GM18499 (cell line): ENCODE data around the gene BRI3BP.

Source experiments
- ATAC-seq: cut with Tn5 transposase; IDR thresholded peaks from one replicate; pipeline ENCODE4 v1.9.1; 2021; ENCODE audit warnings: moderate number of reproducible peaks; ENCODE audit not compliant: insufficient read depth, unreplicated experiment

BRI3BP gene, protein sequence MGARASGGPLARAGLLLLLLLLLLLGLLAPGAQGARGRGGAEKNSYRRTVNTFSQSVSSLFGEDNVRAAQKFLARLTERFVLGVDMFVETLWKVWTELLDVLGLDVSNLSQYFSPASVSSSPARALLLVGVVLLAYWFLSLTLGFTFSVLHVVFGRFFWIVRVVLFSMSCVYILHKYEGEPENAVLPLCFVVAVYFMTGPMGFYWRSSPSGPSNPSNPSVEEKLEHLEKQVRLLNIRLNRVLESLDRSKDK

DNA sequence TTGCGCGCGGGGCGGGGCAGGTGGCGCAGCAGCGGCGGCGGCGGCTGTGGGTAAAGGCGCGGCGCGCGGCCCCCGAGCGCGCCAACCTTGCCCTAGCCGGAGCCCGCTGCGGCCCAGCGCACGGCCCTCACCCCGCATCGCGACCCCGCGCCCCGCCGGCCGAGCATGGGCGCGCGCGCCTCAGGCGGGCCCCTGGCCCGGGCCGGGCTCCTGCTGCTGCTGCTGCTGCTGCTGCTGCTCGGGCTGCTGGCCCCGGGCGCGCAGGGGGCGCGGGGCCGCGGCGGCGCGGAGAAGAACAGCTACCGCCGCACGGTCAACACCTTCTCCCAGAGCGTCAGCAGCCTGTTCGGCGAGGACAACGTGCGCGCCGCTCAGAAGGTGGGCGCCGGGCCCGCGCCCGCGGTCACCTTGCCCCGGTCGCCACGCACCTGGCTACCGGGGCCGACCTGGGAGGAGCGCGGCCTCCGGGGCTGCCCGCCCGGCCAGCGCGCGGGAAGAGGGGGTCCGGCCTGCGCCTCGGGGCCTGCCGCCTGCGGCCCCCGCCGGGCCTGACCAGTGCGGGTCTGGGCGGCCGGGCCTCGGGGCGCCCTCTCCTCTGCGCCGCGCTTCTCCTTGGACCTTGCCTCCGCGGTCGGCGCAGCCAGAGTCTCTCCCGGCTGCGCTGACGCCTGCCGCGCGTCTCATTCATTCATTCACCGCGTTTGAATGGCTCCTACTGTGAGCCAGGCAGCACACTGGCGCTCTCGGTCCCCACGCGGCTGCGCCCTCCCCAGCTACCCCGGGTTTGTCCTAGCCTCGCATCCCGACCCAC is at the start of gene BRI3BP:
Gene BRI3BP, plus strand, starts transcription at position 20 of the 811 bp plus-strand sequence. Its CDS starts 146 bp downstream, at position 166.
- no peak for ATAC-seq

DNA sequence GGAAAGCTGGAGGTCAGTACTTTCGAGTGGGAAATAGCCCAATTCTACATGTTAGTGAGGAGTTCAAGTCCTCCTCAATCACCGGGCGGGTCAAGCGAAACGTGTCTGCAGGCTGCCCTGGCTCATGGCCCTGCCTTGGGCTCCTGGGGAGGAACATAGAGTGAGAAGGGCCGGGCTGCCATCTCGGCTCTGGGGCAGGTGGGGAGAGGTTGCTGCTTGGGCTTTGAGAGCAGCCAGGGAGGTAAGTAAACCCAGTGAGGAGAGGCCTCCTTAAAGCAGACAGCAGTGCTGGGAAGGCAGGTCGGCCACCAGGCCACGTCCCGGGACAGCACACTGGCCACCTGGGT is 47.0 kb upstream of the BRI3BP start:
- no peak for ATAC-seq

DNA sequence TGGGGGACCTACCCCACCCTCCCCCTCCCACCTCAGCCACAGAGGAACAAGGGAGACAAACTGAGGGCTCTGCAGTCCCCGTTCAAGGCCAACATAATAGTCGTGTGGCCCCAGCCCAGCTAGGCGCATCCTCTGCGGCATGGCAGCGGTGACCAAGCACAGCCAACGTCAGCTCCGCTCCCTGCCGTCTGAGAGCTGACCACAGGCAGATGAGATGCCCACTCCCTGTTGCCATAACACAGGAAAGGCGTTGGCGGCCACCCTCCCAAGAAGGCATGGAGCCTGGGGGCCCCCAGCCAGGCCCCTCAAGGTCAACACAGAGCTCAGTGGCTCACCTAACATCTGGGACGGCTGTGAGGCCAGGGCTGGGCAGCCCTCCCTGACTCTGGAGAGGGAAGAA is 46.4 kb upstream of the BRI3BP start:
- ATAC-seq: no peak

DNA sequence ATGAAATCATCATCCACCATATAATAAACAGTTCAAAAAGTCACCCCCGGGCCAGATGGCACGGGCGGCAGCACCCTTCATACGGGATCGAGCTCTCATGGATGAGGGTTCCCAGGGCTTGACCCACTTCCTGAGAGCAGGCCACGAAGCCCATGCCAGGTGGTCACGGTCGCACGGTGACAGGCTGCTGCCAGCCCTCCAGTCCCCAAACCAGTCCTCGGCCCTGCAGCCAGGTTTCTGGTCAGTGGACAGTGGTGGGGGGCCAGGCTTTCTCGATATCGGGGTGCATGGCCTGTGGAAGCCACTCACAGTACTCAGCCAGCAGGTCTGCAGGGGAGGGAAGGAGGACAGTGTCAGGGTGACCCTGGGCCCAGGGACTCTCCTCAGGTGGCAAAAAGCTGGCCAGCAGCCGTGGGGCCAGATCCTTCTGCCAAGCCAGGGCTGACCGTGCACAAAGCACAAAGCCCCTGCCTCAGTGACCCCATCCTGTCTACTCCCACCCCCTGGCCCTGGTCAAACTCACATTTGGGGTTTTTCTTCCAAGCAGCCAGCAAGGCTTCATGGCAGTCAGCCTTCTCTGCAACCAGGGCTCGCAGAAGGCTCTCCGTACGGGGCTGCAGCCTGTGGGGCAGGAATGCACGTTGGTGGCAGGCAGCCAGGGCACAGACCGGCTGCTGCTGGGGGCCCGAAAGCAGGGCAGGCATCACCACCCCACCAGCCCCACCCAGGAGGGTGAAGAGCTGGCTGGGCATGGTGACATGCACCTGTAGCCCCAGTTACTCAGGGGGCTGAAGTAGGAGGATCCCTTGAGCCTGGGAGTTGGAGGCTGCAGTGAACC is 45.7 kb upstream of the BRI3BP start:
- no peak for ATAC-seq

DNA sequence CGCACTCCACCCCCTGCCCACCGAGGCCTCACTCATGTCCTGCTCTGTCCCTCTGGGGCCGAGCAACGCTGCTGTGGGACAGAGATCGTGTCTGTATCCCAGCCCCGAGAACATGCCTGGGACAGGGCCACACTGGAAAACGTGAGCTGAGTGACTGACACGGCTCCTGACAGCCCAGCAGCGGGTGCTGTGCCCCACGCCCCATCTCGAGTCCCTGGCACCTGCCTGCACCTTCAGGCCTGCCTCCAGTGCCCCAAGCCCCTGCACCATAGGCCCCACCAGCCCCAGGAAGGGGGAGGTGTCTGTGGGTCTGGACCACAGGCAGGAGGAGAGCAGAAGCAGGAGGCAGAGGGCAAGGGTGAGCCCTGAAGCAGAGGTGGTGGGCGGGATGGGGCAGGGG is 44.4 kb upstream of the BRI3BP start:
- no peak for ATAC-seq

DNA sequence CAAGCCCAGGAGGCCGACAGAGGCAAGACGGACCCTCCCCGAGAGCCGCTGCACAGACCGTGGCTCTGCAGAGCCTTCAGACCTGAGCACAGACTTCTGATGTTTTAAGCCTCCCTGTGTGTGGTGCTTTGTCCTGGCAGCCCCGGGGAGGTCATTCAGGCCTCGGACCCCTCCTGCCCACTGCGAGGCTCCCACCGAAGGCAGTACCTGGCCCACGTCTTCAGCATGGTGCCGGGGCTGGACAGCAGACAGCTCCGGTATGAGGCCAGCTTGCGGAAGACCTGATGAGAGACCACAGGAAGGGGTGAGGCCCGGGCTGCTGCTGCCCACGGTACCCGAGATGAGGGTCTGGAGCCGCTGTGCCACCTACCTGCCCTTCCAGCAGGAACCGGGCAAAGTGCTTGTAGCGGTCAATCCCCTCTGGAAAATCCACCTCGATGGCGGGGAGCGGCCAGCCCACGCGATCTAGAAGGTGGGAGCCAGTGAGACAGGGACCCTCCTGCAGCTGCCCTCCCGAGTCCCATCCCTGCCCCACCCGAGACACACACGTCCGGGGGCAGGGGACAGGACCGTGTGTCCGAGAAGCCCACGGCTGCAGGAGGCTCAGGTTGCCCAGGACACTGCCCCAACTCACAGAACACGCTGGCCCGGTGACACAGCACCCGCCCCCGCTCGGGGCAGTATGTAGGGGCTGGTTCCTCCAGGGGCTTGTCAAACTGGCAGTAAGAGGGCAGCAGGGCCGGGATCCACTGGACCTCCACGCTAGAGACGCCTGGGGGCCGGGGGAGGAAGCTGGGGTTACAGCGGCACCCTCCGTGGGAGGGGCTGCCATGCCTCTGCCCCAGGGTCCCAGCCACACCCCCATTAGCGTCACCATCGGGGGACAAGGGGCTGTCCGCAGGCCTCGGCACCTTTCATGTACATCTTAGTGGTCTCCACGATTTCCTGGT is 43.4 kb upstream of the BRI3BP start:
- no peak for ATAC-seq

DNA sequence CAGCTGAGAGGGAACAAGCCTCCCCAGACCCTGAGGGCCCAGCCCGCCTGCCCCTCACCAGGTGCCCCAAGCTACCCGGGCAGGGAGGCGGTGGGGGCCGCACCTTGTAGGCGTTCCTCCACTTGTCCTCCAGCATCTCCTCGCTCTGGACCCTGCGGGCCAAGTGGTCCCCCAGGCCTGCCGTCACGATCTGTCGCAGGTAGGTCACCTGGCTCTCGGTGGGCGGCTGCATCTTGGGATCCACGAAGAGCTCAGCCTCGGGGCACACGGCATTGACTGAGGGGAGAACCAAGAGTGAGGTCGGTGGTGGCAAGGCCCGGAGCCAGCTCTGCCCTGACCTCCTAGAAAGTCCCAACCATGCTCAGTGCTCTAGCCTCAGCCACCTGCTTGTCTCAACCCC is 41.1 kb upstream of the BRI3BP start:
- ATAC-seq: no peak

DNA sequence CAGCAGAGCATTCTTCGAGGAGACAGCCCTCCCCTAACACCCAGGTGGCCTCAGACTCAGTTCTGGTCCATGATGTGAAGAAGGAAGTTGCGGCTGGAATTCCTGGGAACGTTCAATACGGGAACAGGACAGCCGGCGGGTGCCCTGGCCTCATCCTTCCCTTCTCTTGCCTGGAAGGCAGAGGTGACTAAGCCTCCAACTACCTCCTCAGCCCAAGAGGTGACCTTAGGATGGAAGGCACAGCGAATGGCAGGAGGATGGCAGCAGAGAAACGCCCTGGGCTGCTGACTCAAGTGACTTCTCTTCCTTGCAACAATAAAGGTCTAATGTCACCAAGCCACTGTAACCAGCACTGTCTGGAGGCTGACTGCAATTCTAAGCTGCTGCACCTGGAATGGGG is 40.6 kb upstream of the BRI3BP start:
- ATAC-seq: no peak

DNA sequence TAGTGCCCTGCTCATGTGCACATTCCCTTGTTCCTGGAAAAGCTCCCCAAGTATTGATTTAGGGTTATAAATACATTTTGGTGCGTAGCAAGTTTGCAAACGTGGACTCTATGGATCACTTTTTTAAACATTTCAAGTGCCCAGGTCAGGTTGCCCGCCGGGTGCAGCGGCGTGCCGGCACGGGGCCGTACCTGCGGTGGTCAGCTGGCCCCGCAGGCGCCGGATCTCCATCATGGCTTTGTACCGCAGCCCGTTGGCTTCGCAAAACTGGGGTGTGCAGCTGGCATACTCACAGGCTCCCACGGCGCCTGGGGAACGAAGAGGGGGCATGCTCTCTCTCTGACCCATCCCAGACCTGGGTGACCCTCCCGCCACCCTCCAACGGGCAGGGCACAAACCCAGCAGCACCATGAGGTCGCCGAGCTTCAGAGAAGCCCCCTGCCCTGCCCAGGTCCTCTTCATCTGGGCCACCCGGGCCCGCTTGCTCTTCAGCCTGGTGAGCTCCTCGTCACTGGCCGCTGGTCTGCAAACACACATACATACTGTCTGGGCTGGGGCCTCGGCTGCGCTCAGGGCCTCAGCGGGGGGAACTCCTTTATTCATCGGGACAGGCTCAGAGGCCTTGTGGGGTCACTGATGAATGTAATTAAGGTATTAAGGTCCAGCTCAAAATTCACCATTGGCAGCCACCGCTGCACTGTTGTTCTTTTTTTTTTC is 39.6 kb upstream of the BRI3BP start:
- ATAC-seq: no peak

DNA sequence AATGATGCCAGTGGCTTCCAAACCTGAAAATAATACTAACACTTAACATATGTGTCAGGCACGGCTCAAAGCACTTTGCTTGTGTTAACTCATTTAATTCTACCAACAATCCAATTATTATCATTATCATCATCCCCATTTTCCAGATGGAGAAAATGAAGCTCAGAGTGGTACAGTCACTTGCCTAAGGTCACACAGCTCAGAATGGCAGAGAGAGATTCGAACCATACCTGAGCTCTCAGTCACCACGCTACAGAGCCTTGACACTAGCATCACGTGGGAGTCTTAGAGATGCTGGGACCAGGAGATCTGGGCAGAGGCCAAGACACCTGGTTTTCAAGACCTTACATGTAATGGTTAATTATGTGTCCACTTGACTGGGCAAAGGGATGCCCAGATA is 38.7 kb upstream of the BRI3BP start:
- no peak for ATAC-seq

DNA sequence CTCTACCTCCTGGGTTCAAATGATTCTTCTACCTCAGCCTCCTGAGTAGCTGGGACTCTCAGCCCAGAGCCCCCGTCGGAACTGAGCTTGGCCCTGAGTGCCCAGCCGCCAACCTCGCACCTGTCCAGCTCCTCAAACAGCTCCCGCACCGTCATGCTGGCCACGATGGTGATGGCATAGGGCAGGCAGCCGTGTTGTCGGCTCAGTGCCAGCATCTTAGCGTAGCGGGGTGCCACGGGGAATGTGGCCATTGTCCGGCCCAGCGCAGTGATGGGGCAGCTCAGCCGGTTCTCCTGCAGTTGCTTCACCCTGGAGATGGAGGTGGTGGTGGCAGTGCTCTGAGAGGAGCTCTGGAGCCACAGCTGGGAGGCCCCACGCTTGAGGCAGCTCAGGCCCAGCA is 36.9 kb upstream of the BRI3BP start:
- no peak for ATAC-seq

DNA sequence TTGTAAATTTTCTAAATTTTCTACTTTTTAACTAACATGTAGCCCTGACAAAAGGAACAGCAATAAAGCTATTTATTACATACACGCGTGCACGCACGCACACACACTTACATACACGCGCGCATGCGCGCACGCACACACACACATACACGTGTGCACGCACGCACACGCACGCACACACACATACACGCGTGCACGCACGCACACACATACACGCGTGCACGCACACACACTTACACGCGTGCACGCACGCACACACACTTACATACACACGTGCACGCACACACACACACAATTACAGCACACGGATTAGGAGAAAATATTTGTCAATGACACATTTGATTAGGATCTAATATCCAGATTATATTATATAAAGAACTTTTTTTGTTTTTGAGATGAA is 32.4 kb upstream of the BRI3BP start:
- no peak for ATAC-seq

DNA sequence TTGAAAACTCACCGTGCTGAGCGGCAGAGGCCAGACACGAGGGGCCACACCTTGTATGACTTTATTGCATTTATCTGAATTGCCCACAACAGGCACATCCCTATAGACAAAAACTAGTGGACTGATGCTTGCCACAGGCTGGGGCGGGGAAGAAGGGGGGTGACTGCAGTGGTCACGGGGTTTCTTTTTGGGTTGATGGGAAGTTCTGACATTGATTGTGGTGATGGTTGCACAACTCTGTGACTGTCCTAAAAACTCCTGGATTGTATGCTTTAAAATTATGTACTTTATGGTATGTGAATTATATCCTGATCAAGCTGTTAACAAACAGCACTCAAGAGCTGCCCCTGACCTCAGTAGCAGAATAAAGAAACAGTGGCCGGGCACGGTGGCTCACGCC is 30.2 kb upstream of the BRI3BP start:
- no peak for ATAC-seq

DNA sequence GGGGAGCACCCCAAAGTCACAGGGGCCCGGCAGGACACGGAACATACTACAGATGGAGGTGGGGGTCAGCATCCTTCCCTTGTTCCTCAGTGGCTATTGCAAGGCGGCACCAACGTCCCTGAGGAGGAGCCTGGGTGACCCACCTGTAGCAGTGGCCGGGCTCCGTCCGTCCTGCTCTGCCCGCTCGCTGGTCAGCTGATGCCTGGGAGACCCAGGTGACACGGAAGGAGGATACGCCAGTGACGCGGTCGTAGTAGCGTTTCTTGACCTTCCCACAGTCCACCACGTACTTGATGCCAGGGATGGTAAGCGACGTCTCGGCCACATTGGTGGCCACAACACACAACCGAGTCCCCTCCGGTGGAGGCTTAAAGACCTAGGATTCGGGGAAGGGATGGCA is 29.2 kb upstream of the BRI3BP start:
- ATAC-seq: no peak

DNA sequence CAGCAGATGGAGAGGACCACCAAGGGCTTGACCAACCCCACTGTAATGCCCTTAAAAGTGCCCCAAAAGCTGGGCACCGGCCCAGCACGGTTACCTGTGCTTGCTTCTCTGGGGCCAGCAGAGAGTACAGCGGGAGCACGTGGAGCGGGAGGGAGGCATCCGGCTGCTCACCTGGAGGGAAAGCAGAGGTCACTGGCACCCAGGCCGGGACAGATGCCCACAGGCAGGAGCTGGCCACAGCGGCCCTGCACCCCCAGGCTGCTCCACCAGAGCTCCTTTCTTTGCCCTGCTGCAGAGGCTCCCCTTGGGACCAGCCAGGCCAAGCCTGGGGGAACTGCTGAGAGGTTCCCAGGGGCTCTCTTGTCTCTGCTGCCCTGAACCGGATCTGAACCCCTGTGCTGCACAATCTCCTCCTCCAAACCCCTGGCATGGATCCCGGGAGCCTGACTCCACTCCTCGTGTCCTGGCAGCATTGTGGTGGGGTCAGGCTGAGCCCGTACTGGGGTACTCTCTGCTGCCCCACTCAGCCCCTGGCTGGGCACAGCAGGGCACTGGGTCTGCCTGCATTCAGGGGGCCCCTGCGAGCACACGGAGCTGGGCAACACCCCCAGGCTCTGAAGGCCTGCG is 28.5 kb upstream of the BRI3BP start:
- ATAC-seq: no peak

DNA sequence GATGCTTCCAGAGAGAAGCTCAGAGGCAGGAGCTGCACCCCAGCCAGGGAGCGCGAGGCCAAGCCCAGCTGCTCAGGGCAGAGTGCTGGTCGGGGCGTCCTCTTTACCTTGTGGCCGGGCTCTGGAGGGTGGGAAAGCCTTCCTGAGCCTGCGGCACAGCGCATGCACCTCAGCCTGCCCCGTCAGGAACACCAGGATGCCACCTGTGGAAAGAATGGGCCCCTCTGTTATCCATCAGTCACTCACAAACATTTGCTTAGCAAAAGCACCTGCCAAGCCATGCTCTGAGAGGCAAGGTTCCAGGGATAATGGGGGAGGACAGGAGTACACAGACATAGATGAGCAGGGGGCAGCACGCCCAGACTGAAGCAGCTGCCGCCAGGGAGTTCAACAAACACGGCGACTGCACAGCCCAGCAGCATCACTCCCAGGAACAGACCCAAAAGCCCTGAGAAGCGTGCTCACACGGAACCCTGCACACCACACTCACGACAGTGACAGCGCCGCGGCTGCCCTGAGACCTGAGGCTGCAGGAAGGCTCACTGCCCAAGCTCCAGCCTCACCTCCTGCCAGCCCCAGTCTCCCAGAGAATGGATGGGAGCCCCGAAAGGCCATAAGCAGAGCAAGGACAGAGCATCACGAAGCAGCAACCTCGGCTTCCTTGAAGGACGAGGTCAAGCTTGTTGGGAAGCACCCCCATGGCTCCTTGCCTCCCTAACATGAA is 26.3 kb upstream of the BRI3BP start:
- no peak for ATAC-seq

DNA sequence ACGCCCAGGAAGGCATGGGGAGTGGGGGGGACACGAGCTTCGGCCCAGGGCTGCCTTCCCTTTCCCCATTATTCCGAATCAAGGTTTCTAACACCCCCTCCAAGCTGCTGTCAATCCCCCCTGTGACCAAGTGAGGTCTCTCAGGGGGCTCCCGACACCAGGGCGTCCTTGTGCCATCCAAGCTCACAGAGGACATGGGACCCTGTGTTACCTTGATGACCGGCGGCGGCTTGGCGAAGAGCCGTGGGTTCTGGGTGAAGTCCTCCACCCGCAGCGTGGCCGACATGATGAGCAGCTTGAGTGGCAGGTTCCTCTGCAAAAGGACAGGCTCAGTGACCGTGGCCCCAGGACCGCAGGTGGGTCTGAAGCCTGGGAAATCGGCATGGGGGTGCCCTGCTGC is 24.8 kb upstream of the BRI3BP start:
- no peak for ATAC-seq

DNA sequence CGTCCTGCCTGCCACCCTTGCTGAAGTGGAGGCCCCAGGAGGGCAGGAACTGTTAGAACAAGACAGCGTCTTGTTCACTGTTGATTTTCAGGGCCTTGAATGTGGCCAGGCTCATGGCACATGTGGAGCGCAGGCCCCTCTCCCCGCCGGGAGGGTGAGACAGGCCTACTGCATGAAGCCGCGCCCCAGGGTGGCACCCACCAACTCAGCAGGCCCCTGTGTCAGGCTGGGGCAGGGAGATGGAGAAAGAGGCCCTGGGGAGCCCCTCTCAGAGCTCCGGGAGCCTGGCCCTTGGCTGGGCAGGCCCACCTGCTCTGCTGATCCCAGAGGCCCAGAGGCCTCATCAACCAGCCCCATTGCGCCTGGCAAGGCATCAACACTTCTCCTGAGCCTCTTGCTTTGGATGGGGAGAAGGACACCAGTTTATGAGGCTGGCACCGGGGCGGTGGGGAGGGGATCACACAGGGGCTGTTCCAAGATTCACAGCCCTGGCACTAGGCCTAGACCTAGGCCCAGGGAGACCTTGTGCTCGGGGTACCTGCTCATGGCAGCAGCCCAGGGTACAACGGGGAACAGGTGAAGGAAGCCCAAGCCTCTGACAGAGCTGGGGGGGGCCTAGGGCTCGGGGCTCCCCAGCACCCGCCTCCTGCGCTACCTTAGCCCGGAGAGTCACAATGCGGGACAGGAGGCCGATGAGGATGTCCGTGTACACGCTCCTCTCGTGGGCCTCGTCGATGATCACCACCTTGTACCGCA is 22.6 kb upstream of the BRI3BP start:
- ATAC-seq: no peak
